MM.1S (cell line): ENCODE results near the gene PSMC3IP.
"Not testable (repeated sequence)": the region's sequence is repeated elsewhere in the genome, so short reads cannot be mapped to it uniquely, and the experiment has no call there.

Experiments
- CTCF ChIP-seq: fragments of 300-600 bp; sonication (generic); IDR thresholded peaks from 2 replicates; pipeline ENCODE4 v1.5.1; 2016; ENCODE audit warnings: antibody characterized with exemption, low read length, mixed read lengths
- EZH2 ChIP-seq: fragments of 300-600 bp; sonication (generic); optimal IDR thresholded peaks from 2 replicates; pipeline ENCODE3; 2017; ENCODE audit warnings: low read depth, mild to moderate bottlenecking, antibody characterized with exemption, low read length, mixed read lengths
- EZH2phosphoT487 ChIP-seq: fragments of 300-600 bp; sonication (generic); IDR thresholded peaks from 2 replicates; pipeline ENCODE4 v1.6.1; 2018; ENCODE audit warnings: antibody characterized with exemption, low read length

DNA sequence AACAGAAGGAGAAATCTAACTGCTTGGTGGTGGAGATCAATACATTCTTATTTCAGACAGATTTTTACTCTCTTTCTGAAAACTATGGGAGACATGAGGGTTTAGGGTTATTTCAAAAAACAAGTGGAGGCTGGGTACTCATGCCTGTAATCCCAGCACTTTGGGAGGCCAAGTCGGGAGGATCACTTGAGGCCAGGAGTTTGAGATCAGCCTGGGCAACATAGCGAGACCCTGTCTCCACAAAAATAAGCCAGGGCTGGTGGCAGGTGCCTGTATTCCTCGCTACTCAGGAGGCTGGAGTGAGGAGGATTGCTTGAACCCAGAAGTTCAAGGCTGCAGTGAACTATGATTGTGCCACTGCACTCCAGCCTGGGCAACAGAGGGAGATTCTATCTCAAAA lies 44.5 kb upstream of the PSMC3IP start:
- TF ChIP-seq EZH2, CTCF, EZH2phosphoT487: not testable (repeated sequence)
